Adrenal gland (tissue), 12 donors: Measurements from ENCODE around the gene DIP2C. TPM values are rescaled to one million over a fixed set of nuclear protein-coding genes. Genes with fewer than 3 reads are reported as not detected.

Experiments
- DNase-seq, 7 donors: peaks; one replicate each; pipeline ENCODE4 v3.0.0-alpha.2; 2019 to 2020
- H3K27ac ChIP-seq, 5 donors: fragments of 200-600 bp; sonication (generic) in 4 of 5; 1 replicate in 3 of 5; 2 replicates in 2 of 5; pipeline versions ENCODE4 v1.5.1 to v1.8.0; 2016 to 2020; ENCODE audit warnings: mild to moderate bottlenecking in 1 of 5
- H3K27me3 ChIP-seq: fragments of 200-600 bp; 2 replicates; pipeline ENCODE4 v1.8.0; 2021
- H3K36me3 ChIP-seq, 2 donors: fragments of 200-600 bp; replicated peaks in 1 of 2; 1 replicate in 1 of 2; 2 replicates in 1 of 2; pipeline versions ENCODE4 v1.5.1 to v1.8.0; 2018 to 2022
- H3K4me1 ChIP-seq, 2 donors: fragments of 200-600 bp; replicated peaks in 1 of 2; 1 replicate in 1 of 2; 2 replicates in 1 of 2; pipeline versions ENCODE4 v1.5.1 to v1.8.0; 2018 to 2021
- H3K4me3 ChIP-seq, 4 donors: fragments of 200-600 bp; sonication (generic) in 3 of 4; one replicate each; pipeline ENCODE4 v1.5.1; 2016 to 2018
- H3K9me3 ChIP-seq, 3 donors: fragments of 200-600 bp; sonication (generic) in 1 of 3; replicated peaks in 1 of 3; 1 replicate in 2 of 3; 2 replicates in 1 of 3; pipeline versions ENCODE4 v1.5.1 to v1.8.0; 2016 to 2021
- CTCF ChIP-seq, 6 experiments: fragments of 450-650 bp in 4 of 6; fragments of 200-600 bp in 2 of 6; sonication (generic) in 1 of 6; IDR thresholded peaks; 1 replicate in 5 of 6; 2 replicates in 1 of 6; pipeline versions ENCODE4 v1.5.1 to v1.8.0; 2016 to 2021; ENCODE audit warnings: antibody characterized with exemption in 6 of 6, mild to moderate bottlenecking in 2 of 6, moderate library complexity in 1 of 6
- POLR2A ChIP-seq, 2 donors: fragments of 450-650 bp; IDR thresholded peaks; one replicate each; pipeline ENCODE4 v1.6.1; 2017; ENCODE audit warnings: antibody characterized with exemption in 2 of 2, mild to moderate bottlenecking in 2 of 2, moderate library complexity in 1 of 2
- WGBS, 4 donors: extraction: QIAGEN DNeasy Blood & Tissue Kit in 2 of 4; methylation state at CpG; one replicate each; pipeline versions ENCODE4 v1.1.5 to v1.1.7; 2013 to 2017; 5-methylcytosine and 5-hydroxymethylcytosine counted together
- intact Hi-C, 2 donors: fragments of 100-400 bp; cut with DNase I; formaldehyde crosslinking; loops; one replicate each; pipeline versions ENCODE4 v1.14.1 to v1.15.0; 2022 to 2023
- polyA plus RNA-seq, 3 donors: library from polyadenylated mRNA; stranded (reverse); fragments of 200-250 nt in 2 of 3; fragments of 350-450 nt in 1 of 3; fragmentation: Illumina TruSeq in 1 of 3; extraction: RNeasy Lipid Tissue Mini Kit (QIAGEN cat#74804) in 1 of 3; gene quantifications; one replicate each; pipeline ENCODE4 v1.2.3, GENCODE V29; 2013 to 2014
- total RNA-seq, 9 donors: library from RNA; depleted of rRNA in 4 of 9; stranded (reverse); fragments of >200 nt in 4 of 9; fragments of 120-200 nt in 1 of 9; fragmentation: NEBNext Ultra II Directional in 1 of 9; extraction: Animal tissue kit (Norgen Biotek cat#: 25700) in 1 of 9; gene quantifications; one replicate each; pipeline versions ENCODE4 v1.1.0 to v1.2.4, GENCODE V29; 2013 to 2023
- donor health status: healthy with polysubstance abuse.
- donor health status: Bipolar disorder and iron deficiency.
- donor health status: DM: yes; HTN: yes; CAD: no.
- donor health status: DM: no; HTN: no; CAD: no.
- donor health status: DM: no; HTN: no; CAD: no.
- donor health status: DM: yes; HTN: yes; CAD: no.

Gene DIP2C
- total and polyA plus RNA-seq, 12 donors: 4.8 to 23.9 (median 19.7) TPM

- Histone ChIP-seq H3K4me3 (no peak overlapping the region), H3K36me3 (peaks cover 0 to 6% of the 10 kb centered on the region in 2 donors), H3K9me3 (no peaks in the 10 kb centered on the region), H3K27me3 (no peaks in the 10 kb centered on the region), H3K27ac (no peak overlapping the region), H3K4me1 (no peaks in the 10 kb centered on the region)
- TF ChIP-seq CTCF (IDR thresholded peaks at IDR 0.05): no peak
- TF ChIP-seq POLR2A (IDR thresholded peaks at IDR 0.05): no peak
- WGBS, 4 donors: 89 to 94% (median 90%) methylated on average over 9 to 14 of the region's 14 CpGs
- peak in 2 of 7 donors; percentile 9 to 39 for DNase-seq
- intact Hi-C loops: no loop called here
These were observed 354.2 kb downstream of the DIP2C start for GRCh38 chr10:335151-335800.

GRCh38 chr10:331186-331585 lies 358.3 kb downstream of the DIP2C start:
- intact Hi-C loops: no loop called here
- TF ChIP-seq POLR2A (IDR thresholded peaks at IDR 0.05) (no peak), CTCF (IDR thresholded peaks at IDR 0.05) (no peak)
- Histone ChIP-seq H3K36me3 (peaks cover 0 to 8% of the 10 kb centered on the region in 2 donors), H3K27me3 (no peaks in the 10 kb centered on the region), H3K27ac (no peak overlapping the region), H3K4me3 (no peak overlapping the region), H3K4me1 (no peaks in the 10 kb centered on the region), H3K9me3 (no peaks in the 10 kb centered on the region)
- DNase-seq: no peak
- 88 to 98% (median 96%) methylated on average over 3 of the region's 3 CpGs for WGBS, 4 donors

- H3K4me3 ChIP-seq: no peak overlapping the region
These were observed 359.9 kb downstream of the DIP2C start for GRCh38 chr10:329361-330099.

More at GRCh38 chr10:329361-330099, 359.9 kb downstream of the DIP2C start:
- H3K9me3 ChIP-seq: no peaks in the 10 kb centered on the region
- H3K27ac ChIP-seq: peak overlapping the region in 3 of 5 donors; percentile 11 to 65 (median 59)
- peak; percentile 80 to 94 (median 90) for DNase-seq
- no peaks in the 10 kb centered on the region for H3K4me1 ChIP-seq
- H3K36me3 ChIP-seq: peaks cover 0 to 16% of the 10 kb centered on the region in 2 donors
- intact Hi-C loops: no loop called here
- H3K27me3 ChIP-seq: no peaks in the 10 kb centered on the region
- 30 to 64% (median 40%) methylated on average over 11 to 15 of the region's 15 CpGs for WGBS, 4 donors
- TF ChIP-seq POLR2A (IDR thresholded peaks at IDR 0.05): no peak
- TF ChIP-seq CTCF (IDR thresholded peaks at IDR 0.05): peak in 1 of 6 experiments; percentile 18
